Peyer's patch (tissue), 4 donors: ENCODE data around the gene ARL6IP1. TPM values are rescaled to one million over a fixed set of nuclear protein-coding genes. Genes with fewer than 3 reads are reported as not detected.

Source experiments
- DNase-seq, 3 donors: peaks; one replicate each; pipeline ENCODE4 v3.0.0-alpha.2; 2017 to 2019
- H3K27ac ChIP-seq, 4 donors: fragments of 200-600 bp; sonication (generic); one replicate each; pipeline ENCODE4 v1.5.1; 2016 to 2019
- H3K27me3 ChIP-seq, 2 donors: fragments of 200-600 bp; sonication (generic); one replicate each; pipeline ENCODE4 v1.5.1; 2019
- H3K36me3 ChIP-seq, 3 donors: fragments of 200-600 bp; sonication (generic); one replicate each; pipeline ENCODE4 v1.5.1; 2016 to 2019
- H3K4me1 ChIP-seq, 4 donors: fragments of 200-600 bp; sonication (generic); one replicate each; pipeline ENCODE4 v1.5.1; 2016 to 2019
- H3K4me3 ChIP-seq, 4 donors: fragments of 200-600 bp; sonication (generic); 1 replicate in 3 of 4; 2 replicates in 1 of 4; pipeline ENCODE4 v1.5.1; 2016 to 2019; ENCODE audit warnings: mild to moderate bottlenecking in 1 of 4
- H3K9me3 ChIP-seq, 4 donors: fragments of 200-600 bp; sonication (generic); one replicate each; pipeline ENCODE4 v1.5.1; 2016 to 2019; ENCODE audit warnings: mild to moderate bottlenecking in 1 of 4
- CTCF ChIP-seq, 6 experiments: fragments of 450-650 bp in 4 of 6; fragments of 200-600 bp in 2 of 6; sonication (generic) in 1 of 6; IDR thresholded peaks; one replicate each; pipeline ENCODE4 v1.5.1; 2017 to 2019; ENCODE audit warnings: antibody characterized with exemption in 6 of 6, mild to moderate bottlenecking in 3 of 6, moderate library complexity in 1 of 6
- POLR2A ChIP-seq, 2 donors: fragments of 450-650 bp; IDR thresholded peaks; one replicate each; pipeline ENCODE4 v1.5.1; 2017; ENCODE audit warnings: antibody characterized with exemption in 2 of 2, mild to moderate bottlenecking in 2 of 2, moderate library complexity in 2 of 2
- total RNA-seq, 4 donors: library from RNA; depleted of rRNA; stranded (reverse); fragments of >200 nt; gene quantifications; one replicate each; pipeline ENCODE4 v1.1.0, GENCODE V29; 2016

The ARL6IP1 gene
- 100 to 1,000 TPM in 3 of 4 donors, 10 to 100 TPM in 1; 56.1 to 179 (median 122) TPM for total RNA-seq

GRCh38 chr16:18801145-18801972, at the start of gene ARL6IP1:
TSS of gene ARL6IP1 (minus strand) at chr16:18801549. CDS start at chr16:18801466, 83 bp downstream.
- Histone ChIP-seq H3K9me3 (no peaks in the 10 kb centered on the region), H3K4me1 (peaks cover 0 to 27% (median 5%) of the 10 kb centered on the region in 4 donors), H3K4me3 (peak within 1 kb of the TSS; percentile 68 to 93 (median 74)), H3K36me3 (peaks cover 0 to 16% (median 0%) of the 10 kb centered on the region in 3 donors), H3K27me3 (no peaks in the 10 kb centered on the region), H3K27ac (peak within 1 kb of the TSS; percentile 85 to 92 (median 90))
- peak; percentile 99 to 100 (median 99) for DNase-seq
- TF ChIP-seq CTCF (IDR thresholded peaks at IDR 0.05) (peak; percentile 93 to 98 (median 96)), POLR2A (IDR thresholded peaks at IDR 0.05) (peak; percentile 99 to 100)

GRCh38 chr16:18846416-18846815, 45.1 kb upstream of the ARL6IP1 start:
- no peaks in the 10 kb centered on the region for H3K4me1 ChIP-seq
- peaks cover 0 to 96% (median 2%) of the 10 kb centered on the region in 3 donors for H3K36me3 ChIP-seq
- TF ChIP-seq POLR2A (IDR thresholded peaks at IDR 0.05): no peak
- no peak for TF ChIP-seq CTCF (IDR thresholded peaks at IDR 0.05)
- H3K27ac ChIP-seq: no peak overlapping the region
- H3K27me3 ChIP-seq: no peaks in the 10 kb centered on the region
- no peaks in the 10 kb centered on the region for H3K9me3 ChIP-seq
- no peak overlapping the region for H3K4me3 ChIP-seq
- no peak for DNase-seq

GRCh38 chr16:18842565-18842964, 41.2 kb upstream of the ARL6IP1 start:
- Histone ChIP-seq H3K4me3 (no peak overlapping the region), H3K27me3 (no peaks in the 10 kb centered on the region), H3K9me3 (no peaks in the 10 kb centered on the region), H3K27ac (no peak overlapping the region), H3K36me3 (peaks cover 0 to 95% (median 0%) of the 10 kb centered on the region in 3 donors), H3K4me1 (no peaks in the 10 kb centered on the region)
- TF ChIP-seq CTCF (IDR thresholded peaks at IDR 0.05): no peak
- TF ChIP-seq POLR2A (IDR thresholded peaks at IDR 0.05): no peak
- DNase-seq: no peak

- Histone ChIP-seq H3K4me1 (no peaks in the 10 kb centered on the region), H3K36me3 (peaks cover 0 to 95% (median 0%) of the 10 kb centered on the region in 3 donors), H3K27ac (no peak overlapping the region), H3K27me3 (no peaks in the 10 kb centered on the region), H3K9me3 (no peaks in the 10 kb centered on the region), H3K4me3 (no peak overlapping the region)
- no peak for TF ChIP-seq CTCF (IDR thresholded peaks at IDR 0.05)
- TF ChIP-seq POLR2A (IDR thresholded peaks at IDR 0.05): no peak
- DNase-seq: no peak
Observed at GRCh38 chr16:18841833-18842525, 40.6 kb upstream of the ARL6IP1 start.

- H3K9me3 ChIP-seq: no peaks in the 10 kb centered on the region
- H3K36me3 ChIP-seq: peaks cover 0 to 95% (median 7%) of the 10 kb centered on the region in 3 donors
- DNase-seq: no peak
- no peaks in the 10 kb centered on the region for H3K27me3 ChIP-seq
- H3K4me3 ChIP-seq: no peak overlapping the region
- TF ChIP-seq CTCF (IDR thresholded peaks at IDR 0.05) (no peak), POLR2A (IDR thresholded peaks at IDR 0.05) (no peak)
- H3K27ac ChIP-seq: no peak overlapping the region
- H3K4me1 ChIP-seq: no peaks in the 10 kb centered on the region
Observed at GRCh38 chr16:18839555-18839954, 38.2 kb upstream of the ARL6IP1 start.
